Caco-2 (cell line): ENCODE results near the gene APMAP. TPM values are rescaled to one million over a fixed set of nuclear protein-coding genes. Genes with fewer than 3 reads are reported as not detected.

Experiments
- BruUV-seq: library from RNA; stranded (reverse); fragments of 400-500 nt; replicated peaks from 2 replicates; lab custom pipeline; 2021; lab: Mats Ljungman, UMichigan
- CTCF ChIA-PET: fragments of 300-600 bp; sonication (Branson Sonifier 250); formaldehyde crosslinking; loops from one replicate; lab custom pipeline; 2022; ENCODE audit warnings: antibody characterized with exemption; lab: Charles Lee
- POLR2A ChIA-PET: fragments of 300-600 bp; sonication (Branson Sonifier 250); formaldehyde crosslinking; loops from one replicate; lab custom pipeline; 2022; ENCODE audit warnings: antibody characterized with exemption; lab: Charles Lee
- DNase-seq, 2 experiments: peaks; one replicate each; pipeline versions ENCODE4 v3.0.0 to v3.0.0-alpha.2; 2020 to 2022
- H3K27me3 ChIP-seq: replicated peaks from 2 replicates; pipeline ENCODE4 v1.6.0; 2011; ENCODE audit warnings: low read length; ENCODE audit not compliant: control insufficient read depth, insufficient read depth
- H3K36me3 ChIP-seq: 2 replicates; pipeline ENCODE4 v1.5.1; 2011; ENCODE audit warnings: low read length; ENCODE audit not compliant: control insufficient read depth, insufficient read depth
- H3K4me1 ChIP-seq: fragments of 250-450 bp; sonication (Bioruptor Pico); 2 replicates; pipeline ENCODE4 v1.5.1; 2020; ENCODE audit warnings: mild to moderate bottlenecking
- H3K4me3 ChIP-seq: 2 replicates; pipeline ENCODE4 v1.5.1; 2011; ENCODE audit warnings: low read depth, mild to moderate bottlenecking, control low read depth, low read length
- H3K9me3 ChIP-seq: fragments of 250-450 bp; sonication (Bioruptor Pico); 2 replicates; pipeline ENCODE4 v1.5.1; 2020; ENCODE audit warnings: mild to moderate bottlenecking, moderate library complexity
- H3K27ac Mint-ChIP-seq: one replicate; pipeline ENCODE4 v1.8.0; 2022; ENCODE audit warnings: mixed read lengths; ENCODE audit not compliant: unreplicated experiment
- H3K27me3 Mint-ChIP-seq: one replicate; pipeline ENCODE4 v1.8.0; 2022; ENCODE audit warnings: mixed read lengths; ENCODE audit not compliant: insufficient read depth, unreplicated experiment
- H3K36me3 Mint-ChIP-seq: one replicate; pipeline ENCODE4 v1.8.0; 2022; ENCODE audit warnings: mild to moderate bottlenecking, mixed read lengths; ENCODE audit not compliant: insufficient read depth, unreplicated experiment
- H3K4me1 Mint-ChIP-seq: one replicate; pipeline ENCODE4 v1.8.0; 2022; ENCODE audit warnings: low read depth, mixed read lengths; ENCODE audit not compliant: unreplicated experiment
- H3K4me3 Mint-ChIP-seq: one replicate; pipeline ENCODE4 v1.8.0; 2022; ENCODE audit warnings: mild to moderate bottlenecking, moderate library complexity, mixed read lengths; ENCODE audit not compliant: unreplicated experiment
- H3K9me3 Mint-ChIP-seq: one replicate; pipeline ENCODE4 v1.8.0; 2022; ENCODE audit warnings: mixed read lengths; ENCODE audit not compliant: unreplicated experiment
- intact Hi-C: fragments of 100-400 bp; cut with micrococcal nuclease; formaldehyde crosslinking; loops from one replicate; pipeline ENCODE4 v1.10.0; 2022; ENCODE audit not compliant: unreplicated experiment
- total RNA-seq: library from RNA; stranded (reverse); gene quantifications from 2 replicates; pipeline ENCODE4 v1.2.3, GENCODE V29; 2022
- TF ChIP-seq, protein P1 (sequence below), 2 experiments: fragments of 200-600 bp in 1 of 2; IDR thresholded peaks; 1 replicate in 1 of 2; 2 replicates in 1 of 2; pipeline versions ENCODE4 v1.5.1 to v1.8.0; 2011 to 2022; ENCODE audit warnings: antibody characterized with exemption in 1 of 2, control low read depth in 1 of 2, inconsistent platforms in 1 of 2, low read depth in 1 of 2, low read length in 1 of 2, mild to moderate bottlenecking in 1 of 2, moderate library complexity in 1 of 2; ENCODE audit not compliant: insufficient read depth in 1 of 2, severe bottlenecking in 1 of 2, unreplicated experiment in 1 of 2

APMAP gene
- total RNA-seq, 1 experiment from 2014 or later = 138 TPM

DNA sequence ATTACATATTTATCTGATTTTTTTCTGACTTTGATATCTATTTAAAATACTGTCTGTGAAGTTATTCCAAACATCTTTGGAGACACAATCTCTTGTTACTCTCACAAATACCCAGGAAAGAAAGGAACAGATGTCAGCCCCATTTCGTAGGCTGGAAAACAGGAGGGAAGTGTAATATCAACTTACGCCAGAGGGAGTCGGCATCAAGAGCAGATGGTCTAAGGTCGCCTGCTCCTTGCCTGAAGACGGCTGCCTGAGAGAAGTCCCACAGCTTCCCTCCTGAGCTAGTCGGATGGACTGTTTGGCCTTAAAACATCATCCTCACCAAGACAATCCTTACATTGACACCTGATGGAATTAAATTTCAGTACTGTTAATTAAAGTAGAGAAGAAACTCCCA lies 30.0 kb downstream of the APMAP start:
- DNase-seq = no peak
- Mint-ChIP-seq H3K27ac (no peak overlapping the region), H3K36me3 (peaks cover 27% of the 10 kb centered on the region), H3K4me1 (no peaks in the 10 kb centered on the region), H3K27me3 (no peaks in the 10 kb centered on the region), H3K4me3 (no peak overlapping the region), H3K9me3 (no peaks in the 10 kb centered on the region)
- no peaks in the 10 kb centered on the region for H3K9me3 ChIP-seq
- POLR2A ChIA-PET = no interaction called here
- TF ChIP-seq, protein P1, sequence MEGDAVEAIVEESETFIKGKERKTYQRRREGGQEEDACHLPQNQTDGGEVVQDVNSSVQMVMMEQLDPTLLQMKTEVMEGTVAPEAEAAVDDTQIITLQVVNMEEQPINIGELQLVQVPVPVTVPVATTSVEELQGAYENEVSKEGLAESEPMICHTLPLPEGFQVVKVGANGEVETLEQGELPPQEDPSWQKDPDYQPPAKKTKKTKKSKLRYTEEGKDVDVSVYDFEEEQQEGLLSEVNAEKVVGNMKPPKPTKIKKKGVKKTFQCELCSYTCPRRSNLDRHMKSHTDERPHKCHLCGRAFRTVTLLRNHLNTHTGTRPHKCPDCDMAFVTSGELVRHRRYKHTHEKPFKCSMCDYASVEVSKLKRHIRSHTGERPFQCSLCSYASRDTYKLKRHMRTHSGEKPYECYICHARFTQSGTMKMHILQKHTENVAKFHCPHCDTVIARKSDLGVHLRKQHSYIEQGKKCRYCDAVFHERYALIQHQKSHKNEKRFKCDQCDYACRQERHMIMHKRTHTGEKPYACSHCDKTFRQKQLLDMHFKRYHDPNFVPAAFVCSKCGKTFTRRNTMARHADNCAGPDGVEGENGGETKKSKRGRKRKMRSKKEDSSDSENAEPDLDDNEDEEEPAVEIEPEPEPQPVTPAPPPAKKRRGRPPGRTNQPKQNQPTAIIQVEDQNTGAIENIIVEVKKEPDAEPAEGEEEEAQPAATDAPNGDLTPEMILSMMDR (IDR thresholded peaks at IDR 0.05; ENCODE audit: insufficient read depth in 1 of 2, low read depth in 1 of 2, low read length in 1 of 2, severe bottlenecking in 1 of 2, unreplicated experiment in 1 of 2) = no peak
- intact Hi-C loops = no loop called here
- no TSS peak for BruUV-seq
- H3K27me3 ChIP-seq = no peaks in the 10 kb centered on the region
- no peak overlapping the region for H3K4me3 ChIP-seq
- H3K36me3 ChIP-seq = peaks cover 1% of the 10 kb centered on the region; the same call in 1 of the 2 replicates
- 0 out of 2 replicates have a peak, but pooled peaks cover 2% of the 10 kb centered on the region for H3K4me1 ChIP-seq
- CTCF ChIA-PET = no interaction called here

DNA sequence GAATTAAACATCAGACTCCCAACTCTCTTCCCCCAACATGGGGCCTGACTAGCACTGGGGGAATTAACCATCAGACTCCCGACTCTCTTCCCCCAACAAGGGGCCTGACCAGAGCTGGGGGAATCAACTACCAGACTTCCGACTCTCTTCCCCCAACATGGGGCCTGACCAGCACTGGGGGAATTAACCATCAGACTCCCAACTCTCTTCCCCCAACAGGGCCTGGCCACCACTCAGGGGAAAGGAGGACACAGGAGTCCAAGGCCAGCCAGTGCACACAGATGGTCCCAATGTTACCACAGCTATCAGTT lies 30.4 kb downstream of the APMAP start:
- Mint-ChIP-seq H3K4me3 (no peak overlapping the region), H3K4me1 (no peaks in the 10 kb centered on the region), H3K9me3 (no peaks in the 10 kb centered on the region), H3K27me3 (no peaks in the 10 kb centered on the region), H3K36me3 (peaks cover 27% of the 10 kb centered on the region), H3K27ac (no peak overlapping the region)
- Histone ChIP-seq H3K27me3 (no peaks in the 10 kb centered on the region), H3K4me3 (no peak overlapping the region), H3K36me3 (peaks cover 1% of the 10 kb centered on the region; the same call in 1 of the 2 replicates), H3K9me3 (no peaks in the 10 kb centered on the region), H3K4me1 (0 out of 2 replicates have a peak, but pooled peaks cover 2% of the 10 kb centered on the region)
- TF ChIP-seq, protein P1 (IDR thresholded peaks at IDR 0.05; ENCODE audit: insufficient read depth in 1 of 2, low read depth in 1 of 2, low read length in 1 of 2, severe bottlenecking in 1 of 2, unreplicated experiment in 1 of 2) = no peak
- ChIA-PET POLR2A (no interaction called here), CTCF (no interaction called here)
- BruUV-seq = no TSS peak
- no peak for DNase-seq
- intact Hi-C loops = no loop called here

DNA sequence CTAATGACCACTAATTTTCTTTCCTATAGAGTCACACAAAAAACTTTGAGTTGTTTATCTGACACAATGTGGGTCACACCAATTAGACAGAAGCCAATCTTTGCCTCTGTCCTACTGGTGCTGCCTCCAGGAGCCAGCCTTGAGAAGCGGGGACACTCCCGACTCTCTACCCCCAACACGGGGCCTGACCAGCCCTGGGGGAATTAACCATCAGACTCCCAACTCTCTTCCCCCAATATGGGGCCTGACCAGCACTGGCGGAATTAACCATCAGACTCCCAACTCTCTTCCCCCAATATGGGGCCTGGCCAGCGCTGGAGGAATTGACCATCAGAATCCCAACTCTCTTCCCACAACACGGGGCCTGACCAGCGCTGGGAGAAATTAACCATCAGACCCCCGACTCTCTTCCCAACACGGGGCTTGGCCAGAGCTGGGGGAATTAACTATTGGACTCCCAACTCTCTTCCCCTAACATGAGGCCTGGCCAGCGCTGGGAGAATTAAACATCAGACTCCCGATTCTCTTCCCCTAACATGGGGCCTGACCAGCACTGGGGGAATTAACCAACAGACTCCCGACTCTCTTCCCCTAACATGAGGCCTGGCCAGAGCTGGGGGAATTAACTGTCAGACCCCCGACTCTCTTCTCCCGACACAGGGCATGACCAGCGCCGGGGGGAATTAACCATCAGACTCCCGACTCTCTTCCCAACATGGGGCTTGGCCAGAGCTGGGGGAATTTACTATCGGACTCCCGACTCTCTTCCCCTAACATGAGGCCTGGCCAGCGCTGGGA lies 31.0 kb downstream of the APMAP start:
- H3K9me3 Mint-ChIP-seq = no peaks in the 10 kb centered on the region
- ChIA-PET CTCF (no interaction called here), POLR2A (no interaction called here)
- intact Hi-C loops = no loop called here
- H3K27ac Mint-ChIP-seq = no peak overlapping the region
- H3K4me3 Mint-ChIP-seq = no peak overlapping the region
- H3K27me3 Mint-ChIP-seq = no peaks in the 10 kb centered on the region
- DNase-seq = no peak
- TF ChIP-seq, protein P1 (IDR thresholded peaks at IDR 0.05; ENCODE audit: insufficient read depth in 1 of 2, low read depth in 1 of 2, low read length in 1 of 2, severe bottlenecking in 1 of 2, unreplicated experiment in 1 of 2) = no peak
- no peaks in the 10 kb centered on the region for H3K4me1 Mint-ChIP-seq
- Histone ChIP-seq H3K36me3 (peaks cover 1% of the 10 kb centered on the region; the same call in 1 of the 2 replicates), H3K4me1 (0 out of 2 replicates have a peak, but pooled peaks cover 2% of the 10 kb centered on the region), H3K4me3 (no peak overlapping the region), H3K27me3 (no peaks in the 10 kb centered on the region), H3K9me3 (no peaks in the 10 kb centered on the region)
- H3K36me3 Mint-ChIP-seq = peaks cover 27% of the 10 kb centered on the region
- BruUV-seq = no TSS peak
